Head of caudate nucleus (tissue), 42 donors: ENCODE data around the gene PARD6G.

Source experiments
- DNase-seq, 42 donors: peaks; one replicate each; pipeline versions ENCODE4 v3.0.0 to v3.0.0-alpha.2; 2020 to 2021; ENCODE audit warnings: mixed read lengths in 7 of 42
- intact Hi-C: fragments of 100-400 bp; cut with DNase I; formaldehyde crosslinking; loops from one replicate; pipeline ENCODE4 v1.15.0; 2022

The PARD6G gene

DNA sequence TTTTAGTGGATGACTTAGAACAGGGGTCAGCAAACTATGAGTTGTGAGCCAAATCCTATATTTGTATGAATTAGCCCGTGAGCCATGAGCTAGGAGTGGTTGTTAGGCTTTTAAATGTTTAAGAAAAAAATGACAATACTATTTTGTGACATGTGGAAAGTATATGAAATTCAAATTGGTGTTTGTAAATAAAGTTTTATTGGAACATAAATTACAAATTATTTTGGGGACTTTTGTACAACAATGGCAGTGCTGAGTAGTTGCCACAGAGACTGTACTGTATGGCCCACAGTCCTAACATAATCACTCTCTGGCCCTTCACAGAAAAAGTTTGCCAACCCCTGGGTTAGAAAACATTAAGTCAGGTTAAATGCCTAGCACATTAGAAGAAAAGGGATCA, 112.2 kb downstream of the PARD6G start:
- no peak for DNase-seq
- intact Hi-C loops: no loop called here

DNA sequence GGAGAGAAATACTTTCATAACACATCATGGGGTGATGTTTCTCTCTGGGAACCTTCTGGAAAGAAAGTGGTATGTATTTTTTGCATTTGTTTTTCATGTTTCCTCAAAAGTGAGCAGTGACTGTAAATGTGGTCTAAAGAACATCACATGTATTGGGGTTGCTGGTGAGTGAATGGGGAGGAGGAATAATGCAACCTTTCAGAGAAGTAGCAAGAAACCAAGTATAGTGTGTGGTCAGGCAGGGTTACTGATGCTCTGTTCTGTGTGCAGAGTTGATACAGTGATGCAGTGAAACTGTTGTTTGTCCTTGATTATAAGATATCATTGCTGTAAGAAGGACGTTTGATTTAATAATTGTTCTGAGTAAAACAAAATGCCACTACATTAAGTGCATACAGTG, 114.2 kb downstream of the PARD6G start:
- intact Hi-C loops: no loop called here
- DNase-seq: no peak

DNA sequence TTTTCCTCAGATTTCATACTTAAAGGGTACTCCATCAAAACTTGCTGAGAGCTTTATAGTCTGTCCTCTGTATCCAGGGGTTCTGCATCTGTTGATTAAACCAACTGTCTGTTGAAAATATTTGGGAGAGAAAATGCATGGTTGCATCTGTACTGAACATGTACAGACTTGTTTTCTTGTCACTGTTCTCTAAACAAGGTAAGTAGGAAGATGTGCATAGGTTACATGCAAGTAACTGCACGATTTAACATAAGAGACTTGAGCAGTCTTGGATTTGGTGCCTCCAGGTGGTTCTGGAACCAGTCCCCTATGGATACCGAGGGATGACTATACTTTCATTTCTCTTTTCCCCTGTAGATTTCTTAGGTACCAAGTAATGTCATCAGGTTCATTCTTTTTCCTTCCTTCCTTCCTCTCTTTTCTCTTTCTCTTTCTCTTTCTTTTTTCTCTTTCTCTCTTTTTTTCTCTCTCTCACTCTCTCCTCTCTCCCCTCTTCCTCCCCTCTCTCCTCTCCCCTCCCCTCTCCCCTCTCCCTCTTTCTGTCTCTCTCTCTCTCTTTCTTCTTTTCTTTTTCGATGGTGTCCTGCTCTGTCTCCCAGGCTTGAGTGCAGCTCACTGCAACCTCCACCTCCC, 115.0 kb downstream of the PARD6G start:
- intact Hi-C loops: no loop called here
- DNase-seq: no peak

DNA sequence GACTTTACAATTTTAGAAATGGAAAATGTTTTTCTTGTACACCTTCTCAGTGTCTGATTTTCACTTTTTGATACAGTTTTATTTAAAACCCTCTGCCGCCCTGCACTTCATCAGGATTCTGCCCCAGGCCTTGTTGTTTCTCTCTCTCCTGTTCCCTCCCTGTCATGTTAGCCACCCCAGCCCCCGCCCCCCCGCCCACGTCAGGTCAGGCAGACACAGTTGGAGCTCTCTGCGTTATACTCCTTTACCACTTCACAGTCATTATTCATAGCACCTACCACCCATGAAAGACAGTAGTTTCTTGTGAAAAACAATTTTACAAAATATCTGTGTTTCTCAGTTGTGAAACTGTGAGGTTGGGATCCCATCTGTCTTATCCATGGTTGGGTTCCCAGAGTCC, 116.8 kb downstream of the PARD6G start:
- DNase-seq: no peak
- intact Hi-C loops: no loop called here

DNA sequence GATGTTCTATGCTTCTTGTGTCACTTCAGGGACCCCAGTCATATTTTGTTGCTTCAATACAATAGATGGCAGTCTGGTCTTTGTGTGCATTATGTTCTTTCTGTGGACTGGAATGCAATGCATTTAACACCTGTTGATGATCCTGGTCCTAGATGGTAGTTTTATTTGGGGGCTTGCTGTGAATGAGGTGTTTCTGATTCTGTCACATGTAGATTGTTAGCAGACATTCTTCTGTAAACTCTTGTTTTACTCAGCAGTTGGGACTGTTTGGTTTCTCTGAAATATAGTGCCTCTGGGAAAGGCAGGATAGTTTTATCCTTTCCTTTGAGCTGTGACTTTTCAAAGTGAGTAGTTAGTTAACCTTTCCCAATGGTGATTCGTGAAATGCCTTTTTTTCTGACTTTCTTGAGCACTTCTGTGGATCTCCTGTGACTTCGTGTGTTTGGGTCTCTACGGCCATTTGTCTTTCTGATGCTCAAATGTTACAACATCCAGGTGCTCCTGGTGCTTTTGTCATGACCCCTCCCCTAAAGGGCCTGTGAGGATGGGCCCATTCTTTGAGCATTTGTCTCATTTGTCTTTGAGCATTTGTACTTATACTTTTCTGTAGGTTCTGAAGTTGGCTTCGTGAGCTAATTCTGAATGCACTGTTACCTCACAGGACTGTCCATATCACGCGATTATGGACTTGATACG, 117.5 kb downstream of the PARD6G start:
- DNase-seq: no peak
- intact Hi-C loops: no loop called here

DNA sequence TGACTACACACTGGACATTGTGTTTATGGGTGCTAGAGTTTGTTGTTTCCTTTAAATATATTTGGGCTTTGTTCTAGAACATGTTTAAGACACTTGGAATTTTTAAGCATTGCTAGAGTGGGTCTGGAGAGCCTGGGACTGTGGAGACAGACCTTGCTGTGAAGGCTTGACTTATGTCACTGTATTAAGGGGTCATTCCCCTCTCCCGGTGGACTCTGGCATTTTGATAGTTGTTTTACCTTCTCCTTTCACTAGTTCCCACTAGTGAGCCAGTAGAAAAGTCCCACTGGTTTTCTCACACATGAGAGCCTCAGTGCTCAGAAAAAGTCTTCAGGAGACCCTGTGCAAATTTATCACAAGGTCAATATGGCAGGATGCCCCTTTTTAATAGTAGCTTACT, 119.7 kb downstream of the PARD6G start:
- no peak for DNase-seq
- intact Hi-C loops: no loop called here

DNA sequence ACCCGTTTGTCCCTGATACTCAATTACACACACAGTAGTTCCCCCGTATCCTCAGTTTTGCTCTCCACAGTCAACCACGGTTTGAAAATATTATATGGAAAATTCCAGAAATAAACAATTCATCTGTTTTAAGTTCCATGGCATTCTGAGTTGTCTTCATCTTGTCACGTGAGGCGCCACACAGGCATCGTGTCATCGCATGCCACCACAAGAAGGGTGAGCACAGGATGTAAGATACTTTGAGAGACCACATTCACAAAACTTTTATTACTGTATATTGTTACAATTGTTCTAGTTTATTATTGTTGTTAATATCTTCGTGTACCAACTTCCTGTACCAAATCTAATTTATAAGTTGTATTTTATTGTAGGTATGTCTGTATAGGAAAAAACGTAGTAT, 120.5 kb downstream of the PARD6G start:
- intact Hi-C loops: no loop called here
- no peak for DNase-seq

DNA sequence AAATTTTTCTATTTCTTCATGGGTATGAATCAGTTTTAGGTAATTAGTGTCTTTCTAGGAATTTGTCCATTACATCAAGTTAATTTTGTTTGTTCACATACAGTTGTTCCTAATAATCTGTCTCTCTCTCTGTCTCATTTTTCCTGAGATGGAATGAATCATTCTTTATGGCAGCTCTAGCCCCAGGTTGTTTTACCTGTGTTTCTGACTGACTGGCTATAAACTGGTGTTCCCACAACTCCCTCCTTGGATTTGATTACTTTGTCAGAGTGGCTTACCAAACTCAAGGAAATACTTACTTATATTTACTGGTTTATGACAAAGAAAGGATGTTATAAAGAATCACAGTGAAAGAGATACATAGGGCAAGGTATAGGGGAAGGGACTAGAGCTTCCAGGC, 123.2 kb downstream of the PARD6G start:
- DNase-seq: no peak
- intact Hi-C loops: no loop called here

DNA sequence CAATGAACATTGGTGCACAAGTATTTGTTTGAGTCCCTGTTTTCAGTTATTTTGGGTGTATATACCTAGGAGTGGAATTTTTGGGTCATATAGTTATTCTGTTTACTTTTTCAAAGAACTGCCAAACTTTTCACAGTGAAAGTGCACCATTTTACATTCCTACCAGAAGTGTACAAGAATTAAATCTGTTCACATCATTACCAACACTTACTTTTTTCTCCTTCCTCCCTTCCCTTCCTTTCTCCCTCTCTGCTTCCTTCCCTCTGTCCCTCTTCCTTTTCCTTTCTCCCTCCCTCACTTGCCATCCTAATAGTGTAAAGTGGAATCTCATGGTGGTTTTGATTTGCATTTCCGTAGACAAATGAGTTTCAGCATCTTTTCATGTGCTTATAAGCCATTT, 126.4 kb downstream of the PARD6G start:
- DNase-seq: no peak
- intact Hi-C loops: no loop called here

DNA sequence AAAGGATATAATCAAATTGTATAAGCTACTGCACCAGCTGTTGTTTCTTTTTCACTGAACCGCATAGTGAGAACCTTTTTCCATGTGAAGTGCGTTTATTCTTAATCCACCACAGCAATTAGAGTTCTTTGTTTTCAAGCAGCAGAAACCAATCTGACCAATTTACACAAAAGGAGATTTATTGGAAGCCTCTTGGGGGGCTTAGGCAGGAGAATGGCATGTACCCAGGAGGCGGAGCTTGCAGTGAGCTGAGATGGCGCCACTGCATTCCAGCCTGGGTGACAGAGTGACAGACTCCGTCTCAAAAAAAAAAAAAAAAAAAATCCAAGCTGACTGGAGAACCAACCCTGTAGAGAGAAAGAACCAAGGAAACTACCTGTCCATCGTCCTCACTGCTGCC, 128.2 kb downstream of the PARD6G start:
- DNase-seq: no peak

DNA sequence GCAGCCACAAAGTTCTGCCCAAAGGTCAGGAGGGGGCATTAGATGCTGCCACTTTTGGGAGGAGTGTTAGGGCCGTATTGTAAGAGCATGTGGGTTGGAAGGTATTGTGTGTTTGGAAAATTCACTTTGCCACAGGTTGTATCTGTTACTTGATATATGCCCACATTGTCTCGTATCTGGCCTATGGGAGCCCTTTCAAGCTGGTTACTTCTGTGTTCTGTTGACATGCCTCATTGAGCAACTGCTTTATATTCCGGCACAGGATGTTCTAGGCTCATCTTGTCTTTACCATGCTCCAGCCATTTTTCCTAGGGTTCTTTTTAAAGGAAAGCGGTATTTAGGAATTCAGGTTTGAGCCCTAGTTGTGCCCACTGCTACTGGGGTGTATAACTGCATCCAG, 132.3 kb downstream of the PARD6G start:
- no peak for DNase-seq
- intact Hi-C loops: loop anchor here (10.0 kb wide), 1 partner anchor 80 kb away; the partner anchor contains the start of gene RBFA

More for the DNA sequence above, 128.2 kb downstream of the PARD6G start:
- intact Hi-C loops: loop anchor here (10.0 kb wide), 1 partner anchor 84 kb away; the partner anchor contains the start of gene RBFA

DNA sequence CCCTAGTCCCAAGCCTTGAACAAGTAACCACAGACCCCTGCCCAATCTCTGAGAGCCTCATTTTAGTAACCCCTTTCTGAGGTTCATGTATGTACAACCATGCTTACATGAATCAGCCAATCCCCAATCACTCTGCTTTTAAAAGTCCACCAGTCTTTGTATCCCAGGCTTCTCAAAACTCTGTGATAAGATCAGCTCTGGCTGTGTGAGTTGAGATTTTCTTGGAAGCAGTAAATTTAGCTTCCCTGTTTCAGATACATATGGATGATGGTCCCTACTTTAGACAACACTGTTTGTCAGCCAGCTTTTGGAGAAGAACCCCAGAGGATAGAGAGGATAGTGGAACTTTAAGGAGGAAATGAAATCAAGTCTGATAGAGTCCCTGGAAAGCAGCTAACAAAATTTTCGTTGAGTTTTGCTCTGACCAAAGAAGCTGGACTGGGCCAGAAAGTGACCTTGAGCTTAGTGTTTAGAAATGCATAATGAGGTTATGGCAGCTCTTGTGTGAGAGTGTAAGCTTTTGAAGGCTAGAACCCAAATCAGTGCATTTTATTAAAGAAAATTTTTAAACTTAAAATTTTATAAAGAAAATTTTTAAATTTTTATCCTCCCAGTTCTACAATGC, 134.6 kb downstream of the PARD6G start:
- no peak for DNase-seq
- intact Hi-C loops: loop anchor here (5.0 to 10.0 kb wide), 2 partner anchors 40 to 78 kb away; partner anchors contain the start of gene RBFA

DNA sequence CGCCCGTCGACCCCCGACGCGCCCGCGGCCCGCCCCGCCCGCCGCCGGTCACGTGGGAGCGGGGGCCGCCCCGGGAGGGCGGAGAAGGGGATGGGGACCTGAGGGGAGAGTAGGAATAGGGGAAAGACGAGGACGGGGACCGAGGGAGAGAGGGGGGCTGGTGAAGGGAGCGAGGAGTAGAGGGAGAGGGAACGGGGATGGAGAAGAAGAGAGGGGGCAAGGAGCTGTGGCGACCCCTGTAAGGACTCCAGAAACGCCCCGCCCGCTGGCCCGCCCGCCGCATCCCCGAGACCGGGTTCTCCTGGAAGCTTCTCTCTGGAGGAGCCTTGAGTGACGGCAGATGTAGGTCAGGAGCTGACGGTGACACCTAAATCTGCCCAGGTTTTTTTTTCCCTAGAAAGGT, 137.6 kb downstream of the PARD6G start:
- intact Hi-C loops: loop anchor here (5.0 to 10.0 kb wide), 2 partner anchors 43 to 75 kb away; partner anchors contain the start of gene RBFA
- peak in 40 of 42 donors; percentile 24 to 85 (median 57) for DNase-seq

DNA sequence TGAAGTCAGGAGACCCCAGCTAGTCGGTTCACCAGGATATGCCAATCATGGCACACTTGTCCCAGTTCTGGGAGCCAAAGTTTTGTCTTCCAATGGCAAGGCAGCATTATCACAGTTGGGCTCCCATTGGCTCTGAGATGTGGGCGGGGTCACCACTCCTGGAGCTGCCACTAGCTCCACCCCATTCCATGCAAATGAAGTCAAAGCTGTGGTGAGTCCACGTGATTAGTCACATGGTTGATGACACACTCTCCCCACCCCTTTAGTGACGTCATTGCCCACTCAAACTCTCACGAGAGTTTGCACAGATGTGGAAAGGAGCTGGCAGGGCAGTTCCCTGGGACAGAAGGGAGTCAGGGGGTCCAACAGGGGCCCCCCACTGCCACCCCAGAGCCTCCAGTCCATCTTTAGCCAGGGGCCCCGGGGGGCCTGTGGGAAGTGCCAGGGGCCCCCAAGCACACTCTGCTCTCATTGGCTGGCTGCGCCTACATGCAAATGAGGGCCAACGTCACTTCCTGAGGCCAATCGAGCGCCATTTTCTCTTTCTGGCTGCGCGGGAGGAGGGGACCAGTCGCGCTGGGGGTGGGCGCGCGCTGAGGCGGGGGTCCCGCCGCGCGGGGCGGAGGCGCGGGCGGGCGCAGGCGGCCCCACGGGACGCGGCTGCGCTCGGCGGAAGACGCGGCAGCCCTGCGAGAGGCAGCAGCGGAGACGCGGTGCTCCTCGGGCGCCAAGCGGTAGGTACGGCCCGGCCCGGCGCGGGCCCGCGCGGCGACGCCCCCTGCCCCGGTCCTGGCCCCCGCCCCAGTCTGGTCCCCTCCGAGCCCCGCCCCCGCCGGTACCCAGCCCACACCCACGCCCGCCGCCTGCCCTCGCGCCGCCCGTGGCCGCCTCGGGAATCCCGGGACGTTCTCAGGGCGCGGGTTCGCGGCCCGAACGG, 138.3 kb downstream of the PARD6G start, which contains the start of gene ADNP2:
ADNP2 (plus strand) TSS at position 524 of the 937 bp plus-strand sequence. CDS start 8,281 bp downstream, outside the sequence.
- intact Hi-C loops: no loop called here

DNA sequence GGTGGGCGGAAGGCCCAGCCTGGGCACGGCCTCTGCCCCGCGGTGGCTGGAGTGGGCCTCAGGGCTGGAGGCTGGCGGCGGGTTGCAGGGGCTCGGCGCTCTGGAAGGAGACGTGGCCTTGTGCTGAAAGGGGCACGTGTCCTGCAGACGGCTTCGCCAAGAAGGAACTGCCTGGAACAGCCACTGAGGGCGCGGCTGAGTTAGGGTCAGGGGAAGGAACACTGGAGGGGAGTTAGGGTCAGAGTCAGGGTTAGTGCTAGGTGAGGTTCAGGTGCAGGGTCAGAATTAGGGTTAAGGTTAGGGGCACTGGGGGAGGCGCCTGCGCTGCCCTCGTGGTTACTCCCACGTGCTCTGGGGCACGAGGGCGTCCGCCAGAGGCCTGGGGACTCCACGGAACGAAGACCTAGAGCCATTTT, 139.2 kb downstream of the PARD6G start:
- DNase-seq: no peak
- intact Hi-C loops: no loop called here

More for the DNA sequence above, 138.3 kb downstream of the PARD6G start, which contains the start of gene ADNP2:
- DNase-seq: peak; percentile 73 to 96 (median 86)

DNA sequence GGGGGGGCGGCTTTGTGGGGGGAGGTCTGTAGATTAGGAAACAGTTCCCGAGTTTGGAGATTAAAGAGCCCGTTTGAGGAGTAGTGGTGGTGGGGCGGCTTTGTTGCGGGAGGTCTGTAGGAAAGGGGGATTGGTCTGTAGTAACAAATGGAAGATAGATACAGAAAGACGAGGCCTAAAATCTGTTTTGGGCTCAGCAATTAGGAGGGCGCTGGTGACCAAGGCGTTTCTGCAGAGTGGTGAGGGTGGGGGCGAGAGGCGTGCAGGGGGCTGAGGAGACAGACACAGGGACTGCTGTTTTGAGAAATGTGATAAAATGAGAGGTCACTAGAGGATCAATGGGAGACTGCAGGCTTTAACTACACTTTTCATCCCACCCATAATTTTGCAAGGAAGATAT, 139.9 kb downstream of the PARD6G start:
- intact Hi-C loops: no loop called here
- no peak for DNase-seq
